Measurements from ENCODE around the gene ARL4C. TPM values are rescaled to one million over a fixed set of nuclear protein-coding genes. Genes with fewer than 3 reads are reported as not detected.

The ARL4C gene
- total and polyA plus RNA-seq, 9 donors: 0.94 to 18.3 (median 5.1) TPM

GRCh38 chr2:234469251-234469845, 27.5 kb downstream of the ARL4C start:
- H3K27me3 ChIP-seq: no peaks in the 10 kb centered on the region
- H3K27ac ChIP-seq: no peak overlapping the region
- TF ChIP-seq CTCF (IDR thresholded peaks at IDR 0.05): no peak
- TF ChIP-seq POLR2A (IDR thresholded peaks at IDR 0.05): no peak
- TF ChIP-seq EP300 (IDR thresholded peaks at IDR 0.05): no peak
- 82 to 84% (median 83%) methylated on average over 7 of the region's 7 CpGs for WGBS, 3 donors
- DNase-seq: no peak
- no peaks in the 10 kb centered on the region for H3K9me3 ChIP-seq
- no peaks in the 10 kb centered on the region for H3K36me3 ChIP-seq
- intact Hi-C loops (cut with DNase I): no loop called here
- H3K4me1 ChIP-seq (ENCODE audit: insufficient read depth): no peaks in the 10 kb centered on the region
- H3K4me3 ChIP-seq: no peak overlapping the region

GRCh38 chr2:234468503-234468902, 28.4 kb downstream of the ARL4C start:
- intact Hi-C loops (cut with DNase I): no loop called here
- TF ChIP-seq EP300 (IDR thresholded peaks at IDR 0.05) (no peak), POLR2A (IDR thresholded peaks at IDR 0.05) (no peak), CTCF (IDR thresholded peaks at IDR 0.05) (no peak)
- Histone ChIP-seq H3K4me1 (ENCODE audit: insufficient read depth) (no peaks in the 10 kb centered on the region), H3K36me3 (no peaks in the 10 kb centered on the region), H3K27ac (no peak overlapping the region), H3K9me3 (no peaks in the 10 kb centered on the region), H3K4me3 (no peak overlapping the region), H3K27me3 (no peaks in the 10 kb centered on the region)
- no peak for DNase-seq
- 74 to 82% (median 80%) methylated on average over 5 of the region's 5 CpGs for WGBS, 3 donors

GRCh38 chr2:234467289-234467688, 29.6 kb downstream of the ARL4C start:
- intact Hi-C loops (cut with DNase I): no loop called here
- DNase-seq: no peak

GRCh38 chr2:234464291-234464645, 32.6 kb downstream of the ARL4C start:
- H3K27me3 ChIP-seq: no peaks in the 10 kb centered on the region
- H3K36me3 ChIP-seq: no peaks in the 10 kb centered on the region
- H3K9me3 ChIP-seq: no peaks in the 10 kb centered on the region
- no peak for TF ChIP-seq CTCF (IDR thresholded peaks at IDR 0.05)
- no peak for TF ChIP-seq EP300 (IDR thresholded peaks at IDR 0.05)
- no peak for TF ChIP-seq POLR2A (IDR thresholded peaks at IDR 0.05)
- WGBS, 3 donors: 79 to 89% (median 84%) methylated on average over 9 of the region's 9 CpGs
- H3K4me1 ChIP-seq (ENCODE audit: insufficient read depth): no peaks in the 10 kb centered on the region
- DNase-seq: no peak
- no peak overlapping the region for H3K4me3 ChIP-seq
- H3K27ac ChIP-seq: no peak overlapping the region
- intact Hi-C loops (cut with DNase I): no loop called here

More at GRCh38 chr2:234467289-234467688, 29.6 kb downstream of the ARL4C start:
- Histone ChIP-seq H3K4me1 (ENCODE audit: insufficient read depth) (no peaks in the 10 kb centered on the region), H3K4me3 (no peak overlapping the region), H3K27ac (no peak overlapping the region), H3K36me3 (no peaks in the 10 kb centered on the region), H3K9me3 (no peaks in the 10 kb centered on the region), H3K27me3 (no peaks in the 10 kb centered on the region)
- 88 to 93% (median 88%) methylated on average over 4 of the region's 4 CpGs for WGBS, 3 donors
- TF ChIP-seq POLR2A (IDR thresholded peaks at IDR 0.05) (no peak), EP300 (IDR thresholded peaks at IDR 0.05) (no peak), CTCF (IDR thresholded peaks at IDR 0.05) (no peak)

Measured in ovary (tissue), 9 donors.